Mucosa of gallbladder (tissue), 1 donor: ENCODE results near the gene CTNNBL1. TPM values are rescaled to one million over a fixed set of nuclear protein-coding genes. Genes with fewer than 3 reads are reported as not detected.
"Not testable (repeated sequence)": the region's sequence is repeated elsewhere in the genome, so short reads cannot be mapped to it uniquely, and the experiment has no call there.

Source experiments
- DNase-seq: peaks from one replicate; pipeline ENCODE4 v3.0.0-alpha.2; 2020; ENCODE audit warnings: low spot score
- total RNA-seq: library from RNA; stranded (reverse); gene quantifications from one replicate; pipeline ENCODE4 v1.2.1, GENCODE V29; 2021
- donor health status: DM: no; HTN: no; CAD: no.

CTNNBL1 gene
- total RNA-seq, 1 donor from 2014 or later = 44.0 TPM

- no peak for DNase-seq
Measured at GRCh38 chr20:37850724-37851355, 157.0 kb downstream of the CTNNBL1 start.

DNA sequence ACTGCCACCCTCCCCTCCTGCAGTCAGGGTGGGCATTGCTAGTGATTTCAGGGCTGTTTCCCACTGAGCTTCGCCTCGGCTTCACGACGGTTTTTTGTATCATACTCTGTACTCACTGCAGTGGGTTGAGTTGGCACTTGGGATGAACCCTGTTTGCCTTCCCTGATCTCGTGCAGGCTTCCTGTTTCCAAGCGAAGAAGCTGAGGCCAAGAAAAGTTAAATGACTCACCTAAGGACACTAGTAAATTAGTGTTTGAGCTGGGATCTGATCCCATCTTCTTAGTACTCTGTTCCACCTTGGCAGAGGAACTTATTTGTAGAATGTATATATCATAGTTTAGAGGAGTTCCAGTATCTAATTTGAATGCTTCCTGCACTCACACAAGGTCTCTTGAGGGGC, 158.8 kb downstream of the CTNNBL1 start:
- no peak for DNase-seq

GRCh38 chr20:37853823-37854375, 160.1 kb downstream of the CTNNBL1 start:
- no peak for DNase-seq

DNA sequence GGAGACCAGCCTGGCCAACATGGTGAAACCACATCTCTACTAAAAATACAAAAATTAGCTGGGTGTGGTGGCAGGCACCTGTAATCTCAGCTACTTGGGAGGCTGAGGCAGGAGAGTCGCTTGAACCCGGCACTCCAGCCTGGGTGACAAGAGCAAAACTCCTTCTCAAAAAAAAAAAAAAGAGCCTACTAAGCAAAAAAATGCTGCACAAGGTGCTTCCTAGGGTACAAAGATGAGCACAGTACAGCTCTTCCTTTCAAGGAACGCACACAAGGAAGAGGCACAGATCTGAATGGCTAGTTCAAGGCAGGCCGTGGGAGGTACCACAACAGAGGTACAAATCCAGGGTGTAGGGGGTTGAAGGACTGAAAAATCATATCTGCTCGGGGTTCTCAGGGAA, 162.2 kb downstream of the CTNNBL1 start:
- DNase-seq = not testable (repeated sequence)

GRCh38 chr20:37856932-37857660, 163.3 kb downstream of the CTNNBL1 start:
- no peak for DNase-seq

GRCh38 chr20:37859406-37860171, 165.8 kb downstream of the CTNNBL1 start:
- no peak for DNase-seq

DNA sequence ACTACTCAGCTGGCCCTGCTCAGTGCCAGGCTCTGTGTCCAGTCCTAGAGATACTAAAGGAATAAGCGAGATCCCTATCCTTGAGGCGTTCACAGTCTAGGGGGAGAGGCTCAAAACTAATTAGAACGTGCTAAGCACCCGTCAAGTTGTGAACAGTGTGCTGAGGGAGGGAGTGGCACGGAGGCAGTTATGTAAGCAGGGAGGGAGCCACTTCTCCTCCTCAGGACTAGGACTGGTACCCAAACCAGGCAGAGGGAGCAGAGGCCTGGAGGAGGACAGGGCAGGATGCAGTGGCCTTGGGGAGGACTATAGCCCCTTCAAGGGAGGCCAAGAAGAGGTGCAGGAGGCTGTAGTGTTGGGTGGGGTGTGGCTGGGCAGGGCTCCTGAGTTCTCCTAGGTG, 169.5 kb downstream of the CTNNBL1 start:
- DNase-seq = no peak

DNA sequence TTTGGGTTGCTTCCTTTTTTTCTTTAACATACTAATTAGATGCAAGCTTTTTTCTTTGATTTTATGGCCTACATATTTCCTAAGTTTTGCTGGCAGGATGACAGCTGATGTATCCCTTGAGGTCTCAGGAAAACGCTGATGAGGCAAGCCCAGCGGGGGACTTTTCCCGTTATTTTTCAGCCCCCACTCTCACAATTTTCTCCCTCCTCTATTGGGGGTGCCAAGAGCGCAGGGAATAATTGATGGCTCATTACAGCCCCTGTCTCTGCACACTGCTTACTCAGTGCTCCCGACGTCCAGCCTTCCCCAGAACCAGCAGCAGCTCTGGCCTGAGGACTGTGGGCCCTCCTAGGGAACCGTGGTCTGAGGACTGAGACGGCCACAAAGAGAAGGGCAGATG, 170.5 kb downstream of the CTNNBL1 start:
- DNase-seq = no peak

DNA sequence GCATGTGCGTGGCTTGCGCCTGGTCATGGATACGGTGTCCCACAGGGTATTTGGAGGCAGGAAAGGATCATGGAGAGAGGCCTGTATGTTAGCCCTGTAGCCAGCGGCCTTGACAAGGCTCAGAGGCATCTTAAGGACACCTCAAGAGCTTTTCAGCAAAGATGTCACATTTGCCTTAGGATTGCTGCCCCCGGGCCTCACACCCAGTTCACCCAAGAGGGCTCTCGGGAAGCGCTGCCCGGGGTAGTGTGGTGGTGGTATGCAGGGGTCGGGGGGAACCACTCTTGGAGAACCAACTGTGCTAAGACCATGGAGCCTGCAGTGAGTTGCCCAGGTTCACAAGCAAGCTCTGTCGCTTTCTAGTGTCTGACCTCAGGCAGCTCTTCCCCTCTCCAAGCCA, 172.2 kb downstream of the CTNNBL1 start:
- no peak for DNase-seq

DNA sequence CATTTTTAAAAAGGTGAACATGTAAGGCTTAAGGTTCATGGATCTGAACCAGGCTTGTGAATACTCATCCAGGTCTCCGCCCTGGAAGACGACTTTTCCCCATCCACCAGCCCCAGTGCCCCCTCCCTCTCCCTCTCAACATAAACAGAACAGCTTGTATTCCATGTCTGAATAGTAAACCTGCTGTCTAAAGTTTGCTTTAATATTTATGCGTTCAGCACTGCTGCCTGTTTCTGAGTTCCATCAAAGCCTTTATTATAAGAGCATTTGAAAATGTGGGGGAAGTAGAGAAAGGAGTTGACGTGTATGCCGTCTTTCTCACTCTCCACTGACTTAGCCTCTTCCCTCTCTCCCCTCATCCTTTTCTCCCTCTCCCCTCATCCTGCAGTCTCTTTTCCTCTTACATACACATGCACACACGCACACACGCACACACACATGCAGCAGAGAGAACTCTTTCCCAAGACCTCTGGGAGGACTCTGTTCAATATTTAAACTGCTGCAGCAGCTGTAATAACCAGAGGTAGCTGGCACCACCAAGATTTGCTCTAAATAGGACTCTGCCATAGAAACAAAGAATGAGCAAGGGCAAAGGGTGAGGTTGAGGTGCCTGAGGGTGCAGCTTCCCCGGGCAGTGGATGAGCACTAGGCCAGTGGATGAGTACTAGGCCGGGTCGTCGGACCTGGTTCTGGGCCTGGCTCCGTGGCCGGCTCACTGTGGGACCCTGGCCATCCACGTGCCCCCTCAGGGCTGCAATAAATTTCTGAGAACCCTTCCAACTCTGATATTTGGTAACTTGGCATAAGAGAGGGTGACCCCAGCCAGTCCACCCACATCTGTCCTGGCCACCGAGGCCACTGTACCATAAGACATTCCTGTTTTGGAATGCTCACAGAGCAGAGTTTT, 173.7 kb downstream of the CTNNBL1 start:
- DNase-seq = no peak

GRCh38 chr20:37868851-37869333, 175.1 kb downstream of the CTNNBL1 start:
- DNase-seq = no peak

GRCh38 chr20:37869334-37869861, 175.6 kb downstream of the CTNNBL1 start:
- no peak for DNase-seq

DNA sequence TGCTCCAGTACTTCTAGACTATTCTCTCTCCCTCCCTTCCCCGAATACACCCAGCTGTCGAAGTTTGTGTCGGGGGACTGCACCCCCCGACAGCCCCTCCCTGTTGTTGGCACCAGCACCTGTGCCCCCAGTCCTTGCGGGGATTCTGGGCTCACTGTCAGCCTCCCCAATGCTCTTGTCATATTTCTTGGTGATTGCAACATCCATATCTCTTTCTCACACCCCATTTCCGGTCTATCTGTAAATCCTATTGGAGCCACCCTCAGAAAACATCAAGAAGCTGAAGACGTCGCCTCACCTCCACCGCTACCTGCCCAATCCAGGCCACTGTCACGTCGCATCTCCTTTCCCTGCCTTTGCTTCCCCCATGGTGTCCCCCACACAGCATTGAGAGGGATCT, 176.5 kb downstream of the CTNNBL1 start:
- DNase-seq = no peak

DNA sequence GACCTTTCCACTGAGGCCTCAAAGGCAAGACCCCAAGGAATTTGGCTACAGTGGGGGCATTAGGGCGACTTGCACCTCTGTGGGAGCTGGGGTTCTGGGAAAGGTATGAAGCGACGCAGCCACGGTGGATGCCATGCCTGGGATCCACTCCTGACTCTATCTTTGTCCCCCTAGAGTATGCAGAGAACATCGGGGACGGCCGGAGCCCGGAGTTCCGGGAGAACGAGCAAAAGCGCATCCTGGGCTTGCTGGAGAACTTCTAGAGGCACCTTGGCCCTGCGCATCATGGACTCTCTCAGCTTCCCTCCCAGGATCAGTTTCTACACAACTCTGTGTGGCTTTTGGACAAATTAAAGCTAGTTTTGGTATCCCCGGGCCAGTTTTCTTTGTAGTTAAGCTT, 177.9 kb downstream of the CTNNBL1 start:
- DNase-seq = no peak

- DNase-seq = no peak
Measured at GRCh38 chr20:37872161-37872560, 178.3 kb downstream of the CTNNBL1 start.

- no peak for DNase-seq
Measured at GRCh38 chr20:37873884-37874283, 180.1 kb downstream of the CTNNBL1 start.

DNA sequence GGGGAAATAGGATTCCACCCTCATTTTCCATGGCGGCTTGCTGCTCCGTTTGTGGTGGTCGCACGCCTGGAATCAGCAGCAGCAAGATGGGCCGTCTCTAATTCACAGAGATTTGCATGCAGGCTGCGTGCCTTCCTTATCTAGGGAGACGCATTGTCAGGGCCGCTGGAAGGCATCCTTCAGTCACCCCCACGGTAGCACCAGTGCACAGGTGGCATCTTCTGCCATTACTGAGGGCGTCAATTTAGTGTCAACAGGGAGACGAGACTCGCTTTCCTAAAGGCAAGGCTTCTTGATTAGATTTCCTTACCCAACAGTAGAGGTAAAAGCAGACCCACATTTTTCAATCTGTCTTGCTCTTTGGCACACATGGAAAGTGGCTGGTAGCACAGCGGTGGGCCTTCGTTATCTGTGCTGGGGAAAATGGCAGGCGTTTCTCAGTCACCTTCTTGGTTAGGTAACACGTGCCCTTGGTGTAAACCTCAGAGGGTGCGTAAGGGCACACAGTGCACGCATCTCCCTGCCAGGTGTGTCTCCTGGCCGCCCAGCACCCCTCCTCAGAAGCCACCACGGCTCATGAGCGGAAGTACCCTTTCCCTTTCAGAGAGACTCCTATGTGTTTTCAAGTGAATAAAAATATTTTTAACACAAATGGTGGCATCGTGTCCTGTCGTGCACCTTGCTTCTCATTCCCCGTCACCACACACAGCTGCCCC, 181.8 kb downstream of the CTNNBL1 start:
- DNase-seq = no peak

- no peak for DNase-seq
Measured at GRCh38 chr20:37876863-37877262, 183.0 kb downstream of the CTNNBL1 start.

DNA sequence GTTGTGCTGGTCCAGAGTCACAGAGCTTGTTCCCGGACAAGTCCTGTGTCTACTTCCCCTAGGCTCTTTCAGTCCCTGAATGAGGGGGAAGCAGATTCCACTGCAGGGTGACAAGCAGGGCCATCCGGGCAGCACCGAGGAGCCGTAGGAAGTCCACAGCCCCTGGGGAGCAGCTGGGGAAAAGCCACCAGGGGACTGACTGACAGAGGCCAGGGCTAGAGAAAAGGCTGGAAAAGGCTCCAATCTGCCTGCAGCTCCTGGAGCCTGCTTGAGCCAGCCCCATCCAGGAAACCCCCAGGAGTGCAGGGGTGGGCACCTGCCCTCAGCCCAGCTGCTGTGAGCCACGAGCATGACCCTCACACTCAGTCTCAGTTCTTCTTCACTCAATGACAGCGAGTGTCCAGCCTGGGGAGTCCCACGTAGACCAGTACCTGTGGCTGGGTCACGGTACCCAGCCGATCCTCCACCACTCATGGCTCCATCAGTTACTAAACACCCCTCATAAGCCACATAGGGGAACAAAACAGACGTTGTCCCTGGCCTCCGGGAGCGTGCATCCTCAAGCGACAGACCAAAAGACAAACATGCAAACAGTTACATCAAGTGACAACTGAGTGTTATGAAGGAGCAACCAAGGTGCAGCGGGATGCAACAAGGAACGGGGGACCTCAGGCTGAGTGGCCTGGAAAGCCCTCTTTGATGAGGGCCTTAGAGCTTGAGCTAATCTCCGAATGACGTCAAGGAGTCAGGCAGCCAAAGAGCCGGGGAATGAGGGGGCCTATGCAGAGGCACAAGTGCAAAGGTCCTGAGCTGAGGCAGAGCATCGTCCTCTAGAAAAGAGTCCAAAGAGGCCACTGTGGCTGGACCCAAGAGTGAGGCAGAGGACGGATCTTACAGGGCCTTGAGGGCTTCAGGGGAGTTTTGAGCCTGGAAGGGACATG, 184.3 kb downstream of the CTNNBL1 start:
- DNase-seq = no peak
